ENCODE measurements around the gene GLDN. TPM values are rescaled to one million over a fixed set of nuclear protein-coding genes. Genes with fewer than 3 reads are reported as not detected.

Gene GLDN
- total and polyA plus RNA-seq, 2 of the 4 experiments (the other 2 are of a cell fraction): under 0.01 TPM; not detected in 1

- WGBS, 2 experiments (ENCODE audit: extremely low coverage in 2 of 2, insufficient read length in 1 of 2): no CpG with 5 or more reads among the region's 1 CpG
- TF ChIP-seq SMC3 (IDR thresholded peaks at IDR 0.05; ENCODE audit: low read depth, low read length) (no peak), ELK1 (IDR thresholded peaks at IDR 0.05; ENCODE audit: borderline replicate concordance, low read depth, low read length) (no peak), RAD21 (IDR thresholded peaks at IDR 0.05; ENCODE audit: low read length) (no peak), BHLHE40 (IDR thresholded peaks at IDR 0.05; ENCODE audit: low read depth, low read length) (no peak), RFX5 (IDR thresholded peaks at IDR 0.05; ENCODE audit: low read depth, low read length) (no peak), CTCF (conservative IDR thresholded peaks at IDR 0.05; ENCODE audit: low read depth, low read length) (no peak), POLR2A (IDR thresholded peaks at IDR 0.05; ENCODE audit: low read depth, low read length) (no peak), MXI1 (IDR thresholded peaks at IDR 0.05; ENCODE audit: borderline replicate concordance, low read depth, low read length) (no peak), RCOR1 (IDR thresholded peaks at IDR 0.05; ENCODE audit: insufficient replicate concordance, low read length) (no peak), CHD1 (IDR thresholded peaks at IDR 0.05; ENCODE audit: low read depth, low read length) (no peak), MAFK (IDR thresholded peaks at IDR 0.05; ENCODE audit: low read depth, low read length) (no peak), NFE2L2 (IDR thresholded peaks at IDR 0.05; ENCODE audit: low read depth, low read length) (no peak), USF2 (IDR thresholded peaks at IDR 0.05; ENCODE audit: low read depth, low read length) (no peak), CEBPB (IDR thresholded peaks at IDR 0.05; ENCODE audit: low read depth, low read length) (no peak), MAZ (IDR thresholded peaks at IDR 0.05; ENCODE audit: borderline replicate concordance, low read depth, low read length) (no peak), FOS (IDR thresholded peaks at IDR 0.05; ENCODE audit: low read depth, low read length) (no peak)
Measured at GRCh38 chr15:51355096-51355495, 13.6 kb downstream of the GLDN start.

More at GRCh38 chr15:51355096-51355495, 13.6 kb downstream of the GLDN start:
- H4K20me1 ChIP-seq (ENCODE audit: insufficient read depth, low read length): no peaks in the 10 kb centered on the region
- H3K27ac ChIP-seq (ENCODE audit: insufficient read depth, low read length): no peak overlapping the region
- H3K4ac ChIP-seq (ENCODE audit: low read depth, low read length): no peak overlapping the region
- ATAC-seq (ENCODE audit: low read depth) (no peak), DNase-seq (no peak)
- H3K56ac ChIP-seq (ENCODE audit: extremely low read depth, insufficient read depth, low read length): no peak overlapping the region
- no peaks in the 10 kb centered on the region for H3K79me1 ChIP-seq (ENCODE audit: low read depth in 1 of 2, low read length in 2 of 2)
- CTCF ChIA-PET: no interaction called here
- no peak overlapping the region for H4K91ac ChIP-seq (ENCODE audit: insufficient read depth, low read depth, low read length)
- in situ Hi-C loops (cut with MboI; ENCODE audit: low sequenced_read_pairs) (no loop called here), intact Hi-C loops (cut with micrococcal nuclease) (no loop called here), dilution Hi-C loops (cut with HindIII; ENCODE audit: low sequenced_read_pairs, unreplicated experiment) (no loop called here)
- POLR2A ChIA-PET (ENCODE audit: unreplicated experiment): no interaction called here
- no peaks in the 10 kb centered on the region for H3K9me1 ChIP-seq (ENCODE audit: insufficient read depth, low read length)
- no peak overlapping the region for H2AK9ac ChIP-seq (replicated peaks; ENCODE audit: low read depth, low read length, poor library complexity)
- H3K4me3 ChIP-seq (ENCODE audit: insufficient read depth, low read depth, low read length): no peak overlapping the region
- H2BK20ac ChIP-seq (ENCODE audit: low read depth, low read length): no peak overlapping the region
- no peak overlapping the region for H3K14ac ChIP-seq (replicated peaks; ENCODE audit: low read depth, low read length)
- peaks cover 24% of the 10 kb centered on the region for H3K27me3 ChIP-seq (ENCODE audit: control insufficient read depth, insufficient read depth, low read length)
- H4K8ac ChIP-seq (ENCODE audit: low read depth in 2 of 2, low read length in 2 of 2): no peak overlapping the region
- H2AK5ac ChIP-seq (ENCODE audit: low read depth, low read length): no peak overlapping the region
- H3K9me3 ChIP-seq (ENCODE audit: control insufficient read depth, insufficient read depth, low read length): no peaks in the 10 kb centered on the region; the same call in 1 of the 2 replicates
- no peak overlapping the region for H2BK120ac ChIP-seq (ENCODE audit: low read depth, low read length)
- BruUV-seq (replicated peaks): no TSS peak
- H2AFZ ChIP-seq (replicated peaks; ENCODE audit: low read length, poor library complexity): no peak overlapping the region
- no peak overlapping the region for H3K9ac ChIP-seq (ENCODE audit: low read depth, low read length)
- no peak overlapping the region for H3K4me2 ChIP-seq (ENCODE audit: low read depth, low read length)
- H3K23ac ChIP-seq (ENCODE audit: low read depth, low read length): no peak overlapping the region
- H3K18ac ChIP-seq (ENCODE audit: low read depth, low read length): no peak overlapping the region
- no peaks in the 10 kb centered on the region; the same call in 1 of the 2 replicates for H3K4me1 ChIP-seq (ENCODE audit: control insufficient read depth, insufficient read depth, low read length)
- H2BK15ac ChIP-seq (ENCODE audit: low read depth, low read length): no peak overlapping the region
- no peak overlapping the region for H4K5ac ChIP-seq (ENCODE audit: low read depth, low read length)
- no peak overlapping the region for H2BK5ac ChIP-seq (ENCODE audit: low read depth, low read length, poor library complexity, severe bottlenecking)
- no peaks in the 10 kb centered on the region for H3K36me3 ChIP-seq (ENCODE audit: control insufficient read depth, insufficient read depth, low read length)
